H9 (cell line): ENCODE data around the gene DDC. TPM values are rescaled to one million over a fixed set of nuclear protein-coding genes. Genes with fewer than 3 reads are reported as not detected.

Experiments
- DNase-seq: peaks from one replicate; pipeline ENCODE4 v3.0.0-alpha.2; 2017
- H2AFZ ChIP-seq: one replicate; pipeline ENCODE4 v1.6.1; 2013; ENCODE audit warnings: mild to moderate bottlenecking, low read length, control low read depth, moderate library complexity
- H2AK5ac ChIP-seq: 2 replicates; pipeline ENCODE4 v1.6.1; 2013; ENCODE audit warnings: low read length, control low read depth, mixed read lengths; ENCODE audit not compliant: insufficient read length
- H2BK120ac ChIP-seq: one replicate; pipeline ENCODE4 v1.6.1; 2013; ENCODE audit warnings: low read depth, mild to moderate bottlenecking, low read length, control low read depth, inconsistent platforms; ENCODE audit not compliant: poor library complexity, severe bottlenecking
- H2BK12ac ChIP-seq: 2 replicates; pipeline ENCODE4 v1.6.1; 2013; ENCODE audit warnings: low read length, control low read depth, mixed read lengths, low read depth; ENCODE audit not compliant: insufficient read length
- H2BK15ac ChIP-seq: 2 replicates; pipeline ENCODE4 v1.6.1; 2013; ENCODE audit warnings: low read depth, low read length, control low read depth
- H2BK20ac ChIP-seq: one replicate; pipeline ENCODE4 v1.6.1; 2013; ENCODE audit warnings: low read depth, mild to moderate bottlenecking, low read length, control low read depth, inconsistent platforms; ENCODE audit not compliant: poor library complexity, severe bottlenecking
- H2BK5ac ChIP-seq: 2 replicates; pipeline ENCODE4 v1.6.1; 2013; ENCODE audit warnings: low read length, control low read depth, mixed read lengths; ENCODE audit not compliant: insufficient read length
- H3K14ac ChIP-seq: 2 replicates; pipeline ENCODE4 v1.6.1; 2013; ENCODE audit warnings: low read length, control low read depth; ENCODE audit not compliant: insufficient read depth
- H3K18ac ChIP-seq: 2 replicates; pipeline ENCODE4 v1.6.1; 2013; ENCODE audit warnings: low read depth, mild to moderate bottlenecking, mixed read lengths, low read length, control low read depth; ENCODE audit not compliant: insufficient read length
- H3K23ac ChIP-seq: 2 replicates; pipeline ENCODE4 v1.6.1; 2013; ENCODE audit warnings: low read length, control low read depth, mixed read lengths, low read depth; ENCODE audit not compliant: insufficient read length
- H3K23me2 ChIP-seq: 2 replicates; pipeline ENCODE4 v1.6.1; 2013; ENCODE audit warnings: low read depth, mild to moderate bottlenecking, mixed read lengths, low read length, control low read depth; ENCODE audit not compliant: insufficient read length, poor library complexity, severe bottlenecking
- H3K27ac ChIP-seq: 2 replicates; pipeline ENCODE4 v1.5.1; 2013; ENCODE audit warnings: low read length, control low read depth, mixed read lengths, low read depth; ENCODE audit not compliant: insufficient read length
- H3K27me3 ChIP-seq: 2 replicates; pipeline ENCODE4 v1.6.1; 2013; ENCODE audit warnings: low read length, control low read depth, inconsistent platforms; ENCODE audit not compliant: insufficient read depth
- H3K4ac ChIP-seq: 2 replicates; pipeline ENCODE4 v1.6.1; 2013; ENCODE audit warnings: low read depth, mild to moderate bottlenecking, control low read depth, inconsistent platforms, low read length, moderate library complexity
- H3K4me1 ChIP-seq: 2 replicates; pipeline ENCODE4 v1.6.1; 2013; ENCODE audit warnings: low read length, control low read depth, inconsistent platforms; ENCODE audit not compliant: insufficient read depth
- H3K4me2 ChIP-seq: 2 replicates; pipeline ENCODE4 v1.6.1; 2013; ENCODE audit warnings: low read length, control low read depth, mixed read lengths; ENCODE audit not compliant: insufficient read length, insufficient read depth
- H3K56ac ChIP-seq: 2 replicates; pipeline ENCODE4 v1.6.1; 2013; ENCODE audit warnings: low read depth, mild to moderate bottlenecking, mixed read lengths, low read length, control low read depth; ENCODE audit not compliant: insufficient read length
- H3K79me1 ChIP-seq: 2 replicates; pipeline ENCODE4 v1.6.1; 2013; ENCODE audit warnings: low read depth, mild to moderate bottlenecking, moderate library complexity, low read length, control low read depth, inconsistent platforms; ENCODE audit not compliant: insufficient read depth, poor library complexity, severe bottlenecking
- H3K79me2 ChIP-seq: 2 replicates; pipeline ENCODE4 v1.6.1; 2013; ENCODE audit warnings: low read length, control low read depth, inconsistent platforms; ENCODE audit not compliant: insufficient read depth
- H3K9ac ChIP-seq: 2 replicates; pipeline ENCODE4 v1.6.1; 2013; ENCODE audit warnings: low read length, control low read depth, mixed read lengths; ENCODE audit not compliant: insufficient read length; ENCODE audit errors: extremely low read depth
- H3K9me3 ChIP-seq: one replicate; pipeline ENCODE4 v1.6.1; 2013; ENCODE audit warnings: low read depth, low read length, inconsistent platforms; ENCODE audit not compliant: control insufficient read depth
- H3T11ph ChIP-seq: one replicate; pipeline ENCODE4 v1.6.1; 2013; ENCODE audit warnings: mild to moderate bottlenecking, low read length, control low read depth, inconsistent platforms
- H4K20me1 ChIP-seq: one replicate; pipeline ENCODE4 v1.6.1; 2013; ENCODE audit not compliant: control insufficient read depth, insufficient read length, insufficient read depth
- H4K5ac ChIP-seq: 2 replicates; pipeline ENCODE4 v1.6.1; 2013; ENCODE audit warnings: low read depth, mild to moderate bottlenecking, mixed read lengths, low read length, control low read depth; ENCODE audit not compliant: insufficient read length
- H4K8ac ChIP-seq: replicated peaks from 2 replicates; pipeline ENCODE4 v1.6.1; 2013; ENCODE audit warnings: low read length, control low read depth, mixed read lengths, low read depth; ENCODE audit not compliant: insufficient read length
- H4K91ac ChIP-seq: 2 replicates; pipeline ENCODE4 v1.6.1; 2013; ENCODE audit warnings: low read depth, mild to moderate bottlenecking, moderate library complexity, mixed read lengths, low read length, control low read depth; ENCODE audit not compliant: insufficient read length
- H3K27ac Mint-ChIP-seq, 3 experiments: 2 replicates in 2 of 3; 3 replicates in 1 of 3; pipeline ENCODE4 v1.8.0; 2020 to 2021; ENCODE audit warnings: mixed read lengths in 3 of 3, mild to moderate bottlenecking in 1 of 3, moderate library complexity in 1 of 3
- H3K27me3 Mint-ChIP-seq: 2 replicates; pipeline ENCODE4 v1.8.0; 2021; ENCODE audit warnings: low read depth, mild to moderate bottlenecking, moderate library complexity, mixed read lengths
- H3K36me3 Mint-ChIP-seq, 3 experiments: 2 replicates in 2 of 3; 3 replicates in 1 of 3; pipeline ENCODE4 v1.8.0; 2020 to 2021; ENCODE audit warnings: low read depth in 3 of 3, mixed read lengths in 3 of 3; ENCODE audit not compliant: insufficient read depth in 1 of 3
- H3K4me1 Mint-ChIP-seq, 2 experiments: 2 replicates each; pipeline ENCODE4 v1.8.0; 2020; ENCODE audit warnings: mixed read lengths in 2 of 2
- H3K4me3 Mint-ChIP-seq, 2 experiments: 2 replicates in 1 of 2; 3 replicates in 1 of 2; pipeline ENCODE4 v1.8.0; 2020 to 2021; ENCODE audit warnings: mild to moderate bottlenecking in 2 of 2, mixed read lengths in 2 of 2, moderate library complexity in 1 of 2
- H3K9me3 Mint-ChIP-seq, 2 experiments: 2 replicates in 1 of 2; 3 replicates in 1 of 2; pipeline ENCODE4 v1.8.0; 2020; ENCODE audit warnings: mild to moderate bottlenecking in 2 of 2, mixed read lengths in 2 of 2, moderate library complexity in 1 of 2
- CTCF ChIP-seq: fragments of 200-600 bp; sonication (generic); conservative IDR thresholded peaks from 3 replicates; pipeline ENCODE4 v1.8.0; 2021; ENCODE audit warnings: antibody characterized with exemption, mild to moderate bottlenecking
- whole genome bisulfite sequencing: extraction: QIAGEN DNeasy Blood & Tissue Kit; methylation state at CpG from one replicate; pipeline ENCODE4 v1.1.7; 2013; ENCODE audit warnings: missing lambda C conversion rate, low lambda C conversion rate, mixed read lengths; ENCODE audit not compliant: insufficient read length; ENCODE audit errors: extremely low coverage; 5-methylcytosine and 5-hydroxymethylcytosine counted together
- total RNA-seq: library from RNA; stranded (reverse); gene quantifications from 2 replicates; pipeline ENCODE4 v1.2.1, GENCODE V29; 2021

The DDC gene
- total RNA-seq, 1 experiment from 2014 or later, result not detected

GRCh38 chr7:50562136-50562535 is 3.1 kb downstream of the DDC start:
- no CpG with 5 or more reads among the region's 5 CpGs for WGBS
- Histone ChIP-seq H2BK12ac (no peak overlapping the region), H2BK5ac (no peak overlapping the region), H3K18ac (no peak overlapping the region), H3K79me1 (no peaks in the 10 kb centered on the region), H3K9ac (no peak overlapping the region), H3K4me2 (no peak overlapping the region), H2BK20ac (no peak overlapping the region), H3K4ac (no peak overlapping the region), H3T11ph (no peak overlapping the region), H3K4me1 (no peaks in the 10 kb centered on the region), H3K23me2 (no peaks in the 10 kb centered on the region), H3K27ac (no peak overlapping the region), H4K5ac (no peak overlapping the region), H4K20me1 (no peaks in the 10 kb centered on the region), H4K91ac (no peak overlapping the region), H2AFZ (no peak overlapping the region), H2AK5ac (no peak overlapping the region), H3K56ac (no peak overlapping the region), H3K79me2 (no peaks in the 10 kb centered on the region), H3K23ac (no peak overlapping the region), H3K27me3 (no peaks in the 10 kb centered on the region), H3K14ac (no peak overlapping the region), H3K9me3 (no peaks in the 10 kb centered on the region), H2BK120ac (no peak overlapping the region), H2BK15ac (no peak overlapping the region), H4K8ac (no peak overlapping the region)
- no peak overlapping the region for H3K4me3 Mint-ChIP-seq
- H3K27me3 Mint-ChIP-seq, result peaks cover 12% of the 10 kb centered on the region
- H3K9me3 Mint-ChIP-seq, result peaks cover 0 to 3% of the 10 kb centered on the region in 2 experiments; a peak in 3 of 5 replicates
- no peak overlapping the region; a peak in 1 of 7 replicates for H3K27ac Mint-ChIP-seq
- peaks cover 14 to 20% of the 10 kb centered on the region in 2 experiments for H3K4me1 Mint-ChIP-seq
- DNase-seq, result no peak
- no peaks in the 10 kb centered on the region for H3K36me3 Mint-ChIP-seq
- TF ChIP-seq CTCF, result peak; percentile 17; the same call in 1 of the 3 replicates
